HepG2 (cell line): ENCODE measurements around the gene MUL1. TPM values are rescaled to one million over a fixed set of nuclear protein-coding genes. Genes with fewer than 3 reads are reported as not detected.
A peak's percentile ranks its signal among the peaks of the same experiment; 100 is the strongest.

Experiments
- GFI1 ChIP-seq: sonication (generic); formaldehyde crosslinking; IDR thresholded peaks from 2 replicates; pipeline ENCODE4 v1.5.0; 2020; ENCODE audit warnings: missing genetic modification reagents, mild to moderate bottlenecking, borderline replicate concordance
- KAT2B ChIP-seq: fragments of 150-350 bp; IDR thresholded peaks from 2 replicates; pipeline ENCODE4 v1.6.1; 2014; ENCODE audit warnings: low read depth, low read length, borderline replicate concordance
- KAT8 ChIP-seq: IDR thresholded peaks from 2 replicates; pipeline ENCODE4 v1.6.1; 2016; ENCODE audit warnings: missing genetic modification reagents, missing compliant biosample characterization
- MEF2D ChIP-seq: sonication (generic); formaldehyde crosslinking; IDR thresholded peaks from 2 replicates; pipeline ENCODE4 v1.5.1; 2020; ENCODE audit warnings: mild to moderate bottlenecking, missing genetic modification reagents
- MIER3 ChIP-seq: IDR thresholded peaks from 2 replicates; pipeline ENCODE4 v1.6.1; 2016; ENCODE audit warnings: missing compliant biosample characterization, borderline replicate concordance
- MNT ChIP-seq: fragments of 450-650 bp; IDR thresholded peaks from 2 replicates; pipeline ENCODE4 v1.6.1; 2016
- SMC3 ChIP-seq: IDR thresholded peaks from 2 replicates; pipeline ENCODE4 v1.6.1; 2011; ENCODE audit warnings: low read length, improper control_type of control experiment
- TGIF2 ChIP-seq: IDR thresholded peaks from 2 replicates; pipeline ENCODE4 v1.6.1; 2016; ENCODE audit warnings: control low read depth, missing compliant biosample characterization
- ZNF142 ChIP-seq: sonication (generic); formaldehyde crosslinking; IDR thresholded peaks from 2 replicates; pipeline ENCODE4 v1.4.0; 2020; ENCODE audit warnings: missing genetic modification reagents
- ZNF18 ChIP-seq: sonication (generic); formaldehyde crosslinking; IDR thresholded peaks from 2 replicates; pipeline ENCODE4 v1.8.0; 2022; ENCODE audit warnings: mild to moderate bottlenecking, missing genetic modification reagents; ENCODE audit not compliant: insufficient replicate concordance
- ZNF619 ChIP-seq: sonication (generic); formaldehyde crosslinking; IDR thresholded peaks from 2 replicates; pipeline ENCODE4 v1.4.0; 2020; ENCODE audit warnings: mild to moderate bottlenecking, missing genetic modification reagents
- ZSCAN31 ChIP-seq: sonication (generic); formaldehyde crosslinking; IDR thresholded peaks from 2 replicates; pipeline ENCODE4 v1.5.0; 2020; ENCODE audit warnings: low read depth, mild to moderate bottlenecking, missing genetic modification reagents
- polyA plus RNA-seq, 8 experiments: library from polyadenylated mRNA; depleted of rRNA in 3 of 8; stranded (reverse) in 7 of 8; unstranded in 1 of 8; fragments of >200 nt; fragmentation: Illumina TruSeq in 4 of 8; extraction: Trizol in 4 of 8; gene quantifications; 2 replicates each; pipeline versions ENCODE4 v1.2.1 to v1.2.3, GENCODE V29; 2011 to 2016; ENCODE audit warnings: low read depth in 4 of 8, missing spikeins in 1 of 8, mixed read lengths in 1 of 8; ENCODE audit not compliant: insufficient read depth in 1 of 8
- total RNA-seq, 5 experiments: library from RNA; depleted of rRNA; stranded (reverse); fragments of >200 nt; fragmentation: Illumina TruSeq; extraction: Trizol; gene quantifications; 2 replicates each; pipeline ENCODE4 v1.2.3, GENCODE V29; 2016; ENCODE audit warnings: low read depth in 1 of 5
- TF ChIP-seq, protein P1 (sequence below): IDR thresholded peaks from 2 replicates; pipeline ENCODE4 v1.6.1; 2016; ENCODE audit warnings: control low read depth
- TF ChIP-seq, protein P2 (sequence below): IDR thresholded peaks from 2 replicates; pipeline ENCODE4 v1.6.1; 2016; ENCODE audit warnings: missing genetic modification reagents, missing compliant biosample characterization
- TF ChIP-seq, protein P3 (sequence below): sonication (generic); formaldehyde crosslinking; IDR thresholded peaks from 2 replicates; pipeline ENCODE4 v1.5.0; 2020; ENCODE audit warnings: missing genetic modification reagents, mild to moderate bottlenecking, borderline replicate concordance

The MUL1 gene
- total and polyA plus RNA-seq, 2 of the 13 experiments (the other 11 are each of a cell fraction or from before 2014, with no cell fraction given), result 21.5 to 26.5 TPM

DNA sequence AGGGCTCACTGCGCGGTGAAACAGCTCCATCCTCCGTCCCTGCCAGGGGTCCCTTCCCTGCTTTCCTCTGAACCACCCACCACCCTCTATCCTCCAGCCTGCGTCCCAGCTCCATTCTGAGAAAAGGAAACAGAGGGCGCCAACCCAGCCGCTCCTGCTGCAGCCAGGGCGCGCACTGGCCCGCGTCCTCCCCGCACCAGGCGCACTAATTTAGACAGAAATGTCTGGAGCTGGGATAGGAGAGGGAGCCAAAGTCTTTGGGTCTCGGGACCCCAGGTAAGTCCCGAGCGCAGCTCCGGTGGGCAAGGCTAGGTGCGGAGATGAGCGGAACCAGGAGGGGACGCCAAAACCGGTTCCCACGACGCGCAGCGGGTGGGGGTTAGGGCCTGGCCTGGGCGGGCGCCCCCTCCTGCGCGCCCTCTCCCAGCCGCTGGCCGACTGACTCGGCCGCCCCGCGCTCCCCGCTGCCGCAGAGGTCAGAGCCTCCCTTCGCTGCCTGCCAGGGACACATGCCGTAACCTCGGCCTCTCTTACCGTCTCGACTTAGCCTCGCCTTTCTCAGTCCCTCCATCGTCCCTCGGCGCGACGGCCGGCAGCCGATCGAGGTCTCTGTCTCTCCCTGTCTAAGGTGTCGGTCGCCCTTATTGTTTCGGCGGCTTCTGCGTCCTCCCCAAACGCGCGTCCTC lies 24.0 kb downstream of the MUL1 start (continued):
- TF ChIP-seq MEF2D (CRISPR knock-in tag) (peak; percentile 35; the same call in 1 of the 2 replicates), SMC3 (no peak), KAT8 (CRISPR knock-in tag) (no peak), ZNF142 (CRISPR knock-in tag) (no peak), ZSCAN31 (no peak), GFI1 (no peak), MNT (no peak), ZNF18 (CRISPR knock-in tag) (peak; percentile 34), ZNF619 (no peak), MIER3 (no peak), TGIF2 (no peak), KAT2B (no peak)
- TF ChIP-seq, protein P1, sequence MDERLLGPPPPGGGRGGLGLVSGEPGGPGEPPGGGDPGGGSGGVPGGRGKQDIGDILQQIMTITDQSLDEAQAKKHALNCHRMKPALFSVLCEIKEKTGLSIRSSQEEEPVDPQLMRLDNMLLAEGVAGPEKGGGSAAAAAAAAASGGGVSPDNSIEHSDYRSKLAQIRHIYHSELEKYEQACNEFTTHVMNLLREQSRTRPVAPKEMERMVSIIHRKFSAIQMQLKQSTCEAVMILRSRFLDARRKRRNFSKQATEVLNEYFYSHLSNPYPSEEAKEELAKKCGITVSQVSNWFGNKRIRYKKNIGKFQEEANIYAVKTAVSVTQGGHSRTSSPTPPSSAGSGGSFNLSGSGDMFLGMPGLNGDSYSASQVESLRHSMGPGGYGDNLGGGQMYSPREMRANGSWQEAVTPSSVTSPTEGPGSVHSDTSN, result no peak
- TF ChIP-seq, protein P2, sequence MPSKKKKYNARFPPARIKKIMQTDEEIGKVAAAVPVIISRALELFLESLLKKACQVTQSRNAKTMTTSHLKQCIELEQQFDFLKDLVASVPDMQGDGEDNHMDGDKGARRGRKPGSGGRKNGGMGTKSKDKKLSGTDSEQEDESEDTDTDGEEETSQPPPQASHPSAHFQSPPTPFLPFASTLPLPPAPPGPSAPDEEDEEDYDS (CRISPR knock-in tag), result no peak
- TF ChIP-seq, protein P3, sequence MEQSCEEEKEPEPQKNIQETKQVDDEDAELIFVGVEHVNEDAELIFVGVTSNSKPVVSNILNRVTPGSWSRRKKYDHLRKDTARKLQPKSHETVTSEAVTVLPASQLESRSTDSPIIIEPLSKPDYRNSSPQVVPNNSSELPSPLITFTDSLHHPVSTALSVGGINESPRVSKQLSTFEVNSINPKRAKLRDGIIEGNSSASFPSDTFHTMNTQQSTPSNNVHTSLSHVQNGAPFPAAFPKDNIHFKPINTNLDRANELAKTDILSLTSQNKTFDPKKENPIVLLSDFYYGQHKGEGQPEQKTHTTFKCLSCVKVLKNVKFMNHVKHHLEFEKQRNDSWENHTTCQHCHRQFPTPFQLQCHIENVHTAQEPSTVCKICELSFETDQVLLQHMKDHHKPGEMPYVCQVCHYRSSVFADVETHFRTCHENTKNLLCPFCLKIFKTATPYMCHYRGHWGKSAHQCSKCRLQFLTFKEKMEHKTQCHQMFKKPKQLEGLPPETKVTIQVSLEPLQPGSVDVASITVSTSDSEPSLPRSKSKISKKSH (CRISPR knock-in tag), result no peak
